ENCODE results near the gene FA2H.

The FA2H gene

DNA sequence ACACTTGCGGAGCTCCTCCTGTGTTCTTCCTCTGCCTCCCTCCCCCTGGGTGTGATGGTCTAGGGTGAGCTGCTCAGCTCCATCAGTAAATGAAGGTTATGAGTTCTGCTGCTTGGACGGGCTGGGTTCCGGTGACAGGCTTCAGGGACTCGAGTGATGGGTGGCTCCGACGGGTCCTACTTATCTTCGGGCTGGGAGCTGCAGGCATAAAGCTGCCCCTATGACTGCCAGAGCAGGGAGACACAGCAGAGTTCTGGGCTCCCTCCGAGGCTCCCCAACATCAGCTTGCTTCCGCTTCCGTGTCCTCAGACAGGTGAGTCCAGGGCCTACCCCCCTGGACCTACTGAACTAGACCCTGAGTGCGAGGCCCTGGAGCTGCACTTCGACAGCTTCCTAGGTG, 62.7 kb downstream of the FA2H start:
- no peak overlapping the region for H3K4me3 ChIP-seq (replicated peaks; ENCODE audit: low read depth, low read length)
- no peak for DNase-seq (ENCODE audit: extremely low read depth, low read depth)
- TF ChIP-seq, protein P1, sequence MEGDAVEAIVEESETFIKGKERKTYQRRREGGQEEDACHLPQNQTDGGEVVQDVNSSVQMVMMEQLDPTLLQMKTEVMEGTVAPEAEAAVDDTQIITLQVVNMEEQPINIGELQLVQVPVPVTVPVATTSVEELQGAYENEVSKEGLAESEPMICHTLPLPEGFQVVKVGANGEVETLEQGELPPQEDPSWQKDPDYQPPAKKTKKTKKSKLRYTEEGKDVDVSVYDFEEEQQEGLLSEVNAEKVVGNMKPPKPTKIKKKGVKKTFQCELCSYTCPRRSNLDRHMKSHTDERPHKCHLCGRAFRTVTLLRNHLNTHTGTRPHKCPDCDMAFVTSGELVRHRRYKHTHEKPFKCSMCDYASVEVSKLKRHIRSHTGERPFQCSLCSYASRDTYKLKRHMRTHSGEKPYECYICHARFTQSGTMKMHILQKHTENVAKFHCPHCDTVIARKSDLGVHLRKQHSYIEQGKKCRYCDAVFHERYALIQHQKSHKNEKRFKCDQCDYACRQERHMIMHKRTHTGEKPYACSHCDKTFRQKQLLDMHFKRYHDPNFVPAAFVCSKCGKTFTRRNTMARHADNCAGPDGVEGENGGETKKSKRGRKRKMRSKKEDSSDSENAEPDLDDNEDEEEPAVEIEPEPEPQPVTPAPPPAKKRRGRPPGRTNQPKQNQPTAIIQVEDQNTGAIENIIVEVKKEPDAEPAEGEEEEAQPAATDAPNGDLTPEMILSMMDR (IDR thresholded peaks at IDR 0.05; ENCODE audit: low read depth, low read length, missing control alignments): no peak

DNA sequence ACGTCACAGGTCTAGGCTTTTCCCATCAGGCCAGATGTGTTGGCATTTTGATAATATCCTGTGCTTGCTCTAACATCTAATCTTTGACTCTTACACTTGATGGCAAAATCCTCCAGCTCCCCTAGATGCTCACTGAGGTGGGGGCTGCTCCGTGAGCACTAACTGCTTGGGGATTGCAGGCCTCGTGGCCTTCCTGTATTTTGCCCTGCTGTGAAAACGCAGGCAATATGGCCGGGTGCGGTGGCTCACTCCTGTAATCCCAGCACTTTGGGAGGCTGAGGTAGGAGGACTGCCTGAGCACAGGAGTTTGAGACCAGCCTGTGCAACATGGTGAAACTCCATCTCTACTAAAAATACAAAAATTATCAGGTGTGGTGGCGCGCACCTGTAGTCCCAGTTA, 64.2 kb downstream of the FA2H start:
- no peak for DNase-seq (ENCODE audit: extremely low read depth, low read depth)
- TF ChIP-seq, protein P1 (IDR thresholded peaks at IDR 0.05; ENCODE audit: low read depth, low read length, missing control alignments): no peak

DNA sequence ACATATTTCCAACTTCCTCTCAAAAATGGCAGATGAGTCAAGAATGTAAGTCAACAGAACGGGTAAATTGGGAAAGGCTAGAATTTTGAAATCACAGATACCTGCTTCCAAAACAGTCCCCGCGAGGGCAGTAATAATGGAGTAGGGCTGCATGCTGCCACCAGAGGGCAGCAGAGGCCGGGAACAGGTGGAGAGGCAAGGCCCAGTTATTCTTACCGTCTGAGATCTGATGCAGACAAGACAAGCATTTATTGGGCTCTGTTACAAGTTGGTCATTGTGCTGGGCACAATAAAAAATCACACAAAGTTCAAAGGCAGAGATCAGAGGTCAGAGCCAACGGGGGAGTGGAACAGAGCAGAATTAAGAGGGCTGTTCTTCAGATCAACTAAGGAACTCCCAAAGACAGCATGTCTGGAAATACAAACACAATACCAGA, 65.2 kb downstream of the FA2H start:
- no peak overlapping the region for H3K4me3 ChIP-seq (replicated peaks; ENCODE audit: low read depth, low read length)
- TF ChIP-seq, protein P1 (IDR thresholded peaks at IDR 0.05; ENCODE audit: low read depth, low read length, missing control alignments): peak; percentile 97
- DNase-seq (ENCODE audit: extremely low read depth, low read depth): no peak

More for the DNA sequence above, 64.2 kb downstream of the FA2H start:
- H3K4me3 ChIP-seq (replicated peaks; ENCODE audit: low read depth, low read length): no peak overlapping the region

DNA sequence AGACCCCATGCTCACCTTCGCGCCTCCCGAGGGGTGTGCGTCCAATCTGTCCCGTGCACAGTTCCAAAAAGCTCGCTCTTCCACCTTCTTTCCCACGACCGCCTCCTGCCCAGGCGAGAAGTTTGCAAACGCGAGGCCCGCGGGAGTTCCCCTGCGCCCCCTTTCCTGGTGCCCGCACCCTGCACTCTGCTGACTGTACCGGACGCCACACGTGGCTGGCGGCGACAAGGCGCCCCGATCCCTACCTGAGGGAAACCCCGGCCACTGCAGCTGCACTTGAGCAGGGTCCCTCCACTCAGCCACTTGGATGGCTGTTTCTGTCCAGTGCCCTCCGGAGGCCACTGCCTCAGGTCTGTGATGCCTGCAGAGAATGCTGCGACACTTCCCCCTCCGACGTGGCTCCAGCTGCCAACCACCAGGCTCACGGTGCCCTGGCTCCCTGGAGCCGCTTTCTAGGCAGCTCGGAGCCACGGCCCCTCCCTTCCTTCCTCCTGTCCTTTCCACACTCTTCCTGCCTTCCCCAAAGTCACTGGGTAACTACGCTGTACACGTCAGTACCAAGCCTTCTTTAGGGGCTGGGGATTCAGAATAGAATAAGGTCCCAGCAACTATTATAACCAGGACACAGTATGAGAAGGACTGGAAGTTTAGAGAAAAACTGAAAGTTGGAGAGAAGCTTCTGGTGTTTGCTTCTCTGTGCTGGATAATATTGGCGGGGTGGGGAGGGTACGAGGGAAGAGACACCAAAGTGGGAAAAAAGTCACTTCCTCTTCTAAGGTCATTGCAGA, 74.0 kb downstream of the FA2H start, which contains the start of gene MLKL:
MLKL (minus strand) TSS at position 425 of the 788 bp plus-strand sequence. CDS start 5,105 bp downstream, outside the sequence.
- no peak for DNase-seq (ENCODE audit: extremely low read depth, low read depth)
- TF ChIP-seq, protein P1 (IDR thresholded peaks at IDR 0.05; ENCODE audit: low read depth, low read length, missing control alignments): no peak
- H3K4me3 ChIP-seq (replicated peaks; ENCODE audit: low read depth, low read length): peak within 1 kb of the TSS; percentile 89

DNA sequence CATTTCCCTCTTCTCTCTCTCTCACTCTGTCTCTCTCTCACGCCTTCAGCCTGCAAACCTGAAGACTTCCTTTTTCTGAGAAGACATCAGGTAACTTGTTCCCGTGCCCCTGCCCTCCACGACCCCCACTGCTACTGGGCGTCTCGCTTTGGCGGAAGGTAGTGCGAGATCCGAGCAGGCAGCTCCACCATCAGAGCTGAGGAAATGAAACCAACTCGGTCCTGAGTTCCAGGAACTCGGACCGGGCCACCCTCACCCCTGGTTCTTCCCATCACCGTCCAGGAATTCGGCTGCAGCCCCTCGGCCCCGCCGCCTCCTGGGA, 74.5 kb downstream of the FA2H start:
- TF ChIP-seq, protein P1 (IDR thresholded peaks at IDR 0.05; ENCODE audit: low read depth, low read length, missing control alignments): no peak
- no peak for DNase-seq (ENCODE audit: extremely low read depth, low read depth)
- peak overlapping the region; percentile 89 for H3K4me3 ChIP-seq (replicated peaks; ENCODE audit: low read depth, low read length)

DNA sequence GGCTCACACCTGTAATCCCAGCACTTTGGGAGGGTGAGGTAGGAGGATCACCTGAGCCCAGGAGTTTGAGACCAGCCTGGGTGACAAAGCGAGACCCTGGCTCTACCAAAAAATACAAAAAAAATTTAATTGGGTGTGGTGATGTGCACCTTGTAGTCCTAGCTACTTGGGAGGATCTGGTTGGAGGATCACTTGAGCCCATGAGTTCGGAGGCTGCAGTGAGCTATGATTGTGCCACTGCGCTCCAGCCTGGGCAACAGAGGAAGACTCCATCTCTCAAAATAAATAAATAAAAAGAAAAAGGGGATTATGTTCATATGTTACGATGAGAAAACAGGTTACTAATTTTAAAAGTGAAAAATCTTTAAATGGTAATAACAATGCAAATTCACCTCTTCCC, 75.0 kb downstream of the FA2H start:
- TF ChIP-seq, protein P1 (IDR thresholded peaks at IDR 0.05; ENCODE audit: low read depth, low read length, missing control alignments): no peak
- no peak for DNase-seq (ENCODE audit: extremely low read depth, low read depth)
- peak overlapping the region; percentile 89 for H3K4me3 ChIP-seq (replicated peaks; ENCODE audit: low read depth, low read length)

Measured in HFF-Myc (cell line).